Measurements from ENCODE around the gene UBL7.

- no peak for TF ChIP-seq CTCF (IDR thresholded peaks at IDR 0.05; ENCODE audit: low read depth, low read length, missing input control)
- no peak for TF ChIP-seq TAF1 (conservative IDR thresholded peaks at IDR 0.05)
- no peak for TF ChIP-seq SP1 (IDR thresholded peaks at IDR 0.05)
- no peak for TF ChIP-seq ATF3 (IDR thresholded peaks at IDR 0.05)
- no peak for TF ChIP-seq REST (IDR thresholded peaks at IDR 0.05)
- TF ChIP-seq GABPA (IDR thresholded peaks at IDR 0.05 in 1 of 2, conservative IDR thresholded peaks at IDR 0.05 in 1 of 2) = no peak
- no peak for TF ChIP-seq YY1 (IDR thresholded peaks at IDR 0.05)
- TF ChIP-seq FOXA1 (IDR thresholded peaks at IDR 0.05) = no peak
- no peak for TF ChIP-seq HNF4A (conservative IDR thresholded peaks at IDR 0.05)
- TF ChIP-seq MAX (IDR thresholded peaks at IDR 0.05) = no peak
- no peak for TF ChIP-seq ZBTB33 (IDR thresholded peaks at IDR 0.05)
Observed at GRCh38 chr15:74420193-74420905, 40.6 kb downstream of the UBL7 start.
